Measurements from ENCODE around the gene ANK3.

DNA sequence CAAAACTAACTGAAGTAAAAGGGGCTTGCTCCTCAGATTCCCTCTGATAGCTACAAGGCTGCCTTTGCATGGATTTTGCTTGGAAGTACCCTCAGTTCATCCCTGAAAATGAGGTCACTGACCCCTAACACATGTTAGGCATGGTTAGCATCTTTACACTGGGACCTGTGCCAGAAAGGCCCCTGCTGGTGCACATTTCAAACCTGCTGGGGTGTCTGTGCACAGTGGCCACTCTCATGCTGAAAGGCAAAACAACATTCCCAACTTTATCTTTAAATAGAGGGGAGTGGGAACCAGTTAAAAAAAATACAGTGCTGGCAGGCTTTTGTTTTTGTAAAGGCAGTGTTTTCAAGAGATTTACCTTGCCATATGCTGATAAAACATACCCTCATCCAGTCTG, 99.1 kb downstream of the ANK3 start:
- TF ChIP-seq, protein P1, sequence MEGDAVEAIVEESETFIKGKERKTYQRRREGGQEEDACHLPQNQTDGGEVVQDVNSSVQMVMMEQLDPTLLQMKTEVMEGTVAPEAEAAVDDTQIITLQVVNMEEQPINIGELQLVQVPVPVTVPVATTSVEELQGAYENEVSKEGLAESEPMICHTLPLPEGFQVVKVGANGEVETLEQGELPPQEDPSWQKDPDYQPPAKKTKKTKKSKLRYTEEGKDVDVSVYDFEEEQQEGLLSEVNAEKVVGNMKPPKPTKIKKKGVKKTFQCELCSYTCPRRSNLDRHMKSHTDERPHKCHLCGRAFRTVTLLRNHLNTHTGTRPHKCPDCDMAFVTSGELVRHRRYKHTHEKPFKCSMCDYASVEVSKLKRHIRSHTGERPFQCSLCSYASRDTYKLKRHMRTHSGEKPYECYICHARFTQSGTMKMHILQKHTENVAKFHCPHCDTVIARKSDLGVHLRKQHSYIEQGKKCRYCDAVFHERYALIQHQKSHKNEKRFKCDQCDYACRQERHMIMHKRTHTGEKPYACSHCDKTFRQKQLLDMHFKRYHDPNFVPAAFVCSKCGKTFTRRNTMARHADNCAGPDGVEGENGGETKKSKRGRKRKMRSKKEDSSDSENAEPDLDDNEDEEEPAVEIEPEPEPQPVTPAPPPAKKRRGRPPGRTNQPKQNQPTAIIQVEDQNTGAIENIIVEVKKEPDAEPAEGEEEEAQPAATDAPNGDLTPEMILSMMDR (IDR thresholded peaks at IDR 0.05), result no peak
- TF ChIP-seq POLR2A (IDR thresholded peaks at IDR 0.05), result no peak

All from testis (tissue), 2 donors.